AG10803 (cell line): ENCODE measurements around the gene CHMP4B.

Source experiments
- DNase-seq: peaks from one replicate; pipeline ENCODE4 v3.0.0; 2010; ENCODE audit warnings: low read depth
- H3K4me3 ChIP-seq: 2 replicates; pipeline ENCODE4 v1.5.1; 2011; ENCODE audit warnings: mild to moderate bottlenecking, low read length, control low read depth
- TF ChIP-seq, protein P1 (sequence below): conservative IDR thresholded peaks from 2 replicates; pipeline ENCODE4 v1.5.1; 2011; ENCODE audit warnings: mild to moderate bottlenecking, low read length, control low read depth, inconsistent platforms

Gene CHMP4B

GRCh38 chr20:33837096-33837830 lies 26.1 kb downstream of the CHMP4B start:
- DNase-seq: no peak
- TF ChIP-seq, protein P1, sequence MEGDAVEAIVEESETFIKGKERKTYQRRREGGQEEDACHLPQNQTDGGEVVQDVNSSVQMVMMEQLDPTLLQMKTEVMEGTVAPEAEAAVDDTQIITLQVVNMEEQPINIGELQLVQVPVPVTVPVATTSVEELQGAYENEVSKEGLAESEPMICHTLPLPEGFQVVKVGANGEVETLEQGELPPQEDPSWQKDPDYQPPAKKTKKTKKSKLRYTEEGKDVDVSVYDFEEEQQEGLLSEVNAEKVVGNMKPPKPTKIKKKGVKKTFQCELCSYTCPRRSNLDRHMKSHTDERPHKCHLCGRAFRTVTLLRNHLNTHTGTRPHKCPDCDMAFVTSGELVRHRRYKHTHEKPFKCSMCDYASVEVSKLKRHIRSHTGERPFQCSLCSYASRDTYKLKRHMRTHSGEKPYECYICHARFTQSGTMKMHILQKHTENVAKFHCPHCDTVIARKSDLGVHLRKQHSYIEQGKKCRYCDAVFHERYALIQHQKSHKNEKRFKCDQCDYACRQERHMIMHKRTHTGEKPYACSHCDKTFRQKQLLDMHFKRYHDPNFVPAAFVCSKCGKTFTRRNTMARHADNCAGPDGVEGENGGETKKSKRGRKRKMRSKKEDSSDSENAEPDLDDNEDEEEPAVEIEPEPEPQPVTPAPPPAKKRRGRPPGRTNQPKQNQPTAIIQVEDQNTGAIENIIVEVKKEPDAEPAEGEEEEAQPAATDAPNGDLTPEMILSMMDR: no peak
- H3K4me3 ChIP-seq: no peak overlapping the region

GRCh38 chr20:33838035-33838864 lies 27.1 kb downstream of the CHMP4B start:
- no peak overlapping the region for H3K4me3 ChIP-seq

DNA sequence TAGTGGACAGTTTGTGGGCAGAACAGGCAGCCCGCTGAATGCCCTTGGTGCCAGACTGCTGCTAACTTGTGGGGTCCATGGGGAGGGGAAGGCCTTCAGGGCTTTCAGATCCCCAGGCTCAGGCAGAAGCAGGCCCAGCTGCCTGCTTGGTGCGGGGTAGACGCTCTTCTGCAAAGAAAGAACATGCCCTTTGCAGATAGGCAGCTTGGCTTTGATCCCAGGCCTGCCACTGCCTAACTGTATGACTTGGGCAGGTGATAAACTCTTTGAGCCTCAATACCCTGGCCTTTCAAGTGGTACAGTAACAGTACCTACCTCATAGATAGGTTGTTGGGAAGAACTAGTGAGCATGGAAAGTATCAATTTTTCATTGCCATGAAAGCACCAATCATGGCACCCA lies 28.4 kb downstream of the CHMP4B start:
- no peak for DNase-seq
- no peak overlapping the region for H3K4me3 ChIP-seq
- TF ChIP-seq, protein P1: no peak

More at GRCh38 chr20:33838035-33838864, 27.1 kb downstream of the CHMP4B start:
- TF ChIP-seq, protein P1: no peak
- DNase-seq: no peak

GRCh38 chr20:33840160-33840559 lies 29.0 kb downstream of the CHMP4B start:
- TF ChIP-seq, protein P1: no peak
- no peak for DNase-seq
- H3K4me3 ChIP-seq: no peak overlapping the region

DNA sequence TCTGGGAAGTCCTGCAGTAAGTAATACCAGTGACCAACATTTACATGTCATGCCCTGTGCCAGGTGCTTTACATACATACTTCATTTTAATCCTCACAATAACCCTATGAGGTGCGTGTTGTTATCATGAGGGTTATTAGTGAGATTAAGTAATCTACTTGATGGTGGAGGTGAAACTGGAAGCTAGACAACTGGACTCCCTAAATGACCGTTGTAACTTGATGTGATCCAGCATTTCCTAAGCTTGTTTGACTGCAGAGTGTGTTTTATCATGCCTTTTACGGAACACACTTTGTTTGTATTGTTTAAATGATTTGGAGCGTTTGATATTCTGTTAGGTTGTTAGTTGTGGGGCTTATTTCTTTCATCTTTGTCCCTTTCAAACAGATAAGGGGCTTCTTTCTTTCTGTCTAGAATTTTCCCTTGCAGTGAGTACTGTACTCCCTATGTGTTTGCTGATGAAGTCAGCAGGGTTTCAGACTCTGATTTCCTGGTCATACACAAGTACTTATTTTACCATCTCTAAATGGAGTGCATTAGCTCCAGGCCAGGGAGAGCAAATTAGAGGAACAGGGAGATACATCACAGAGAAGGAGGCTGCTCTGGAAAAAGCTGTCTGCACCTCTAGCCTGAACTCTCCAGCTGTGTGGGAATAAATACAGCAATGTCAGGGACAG lies 29.7 kb downstream of the CHMP4B start:
- no peak overlapping the region for H3K4me3 ChIP-seq
- TF ChIP-seq, protein P1: no peak

GRCh38 chr20:33841436-33841799 lies 30.3 kb downstream of the CHMP4B start:
- DNase-seq: no peak
- TF ChIP-seq, protein P1: no peak
- H3K4me3 ChIP-seq: no peak overlapping the region

More for the DNA sequence above, 29.7 kb downstream of the CHMP4B start:
- no peak for DNase-seq
